Measurements from ENCODE around the gene OTULINL. TPM values are rescaled to one million over a fixed set of nuclear protein-coding genes. Genes with fewer than 3 reads are reported as not detected.

OTULINL gene
- polyA plus RNA-seq, 1 of the 3 experiments (the other 2 are of a cell fraction): 0.26 TPM

- DNase-seq: no peak
- CTCF ChIA-PET: interaction anchor here (0.6 to 1.2 kb wide), 2 partner anchors 30 to 37 kb away, joined by 3 read pairs; no protein-coding TSS in a partner anchor
- H3K4me2 ChIP-seq: no peak overlapping the region
- H3K36me3 ChIP-seq (replicated peaks in 1 of 2; ENCODE audit: control insufficient read depth in 1 of 2, insufficient read depth in 2 of 2, low read length in 1 of 2): no peaks in the 10 kb centered on the region
- 66% methylated on average over 7 of the region's 7 CpGs for WGBS (ENCODE audit: low lambda C conversion rate)
- H4K20me1 ChIP-seq (ENCODE audit: insufficient read depth): no peaks in the 10 kb centered on the region
- H3K79me2 ChIP-seq (ENCODE audit: insufficient read depth): no peaks in the 10 kb centered on the region
- no peak overlapping the region for H2AFZ ChIP-seq (ENCODE audit: low read depth)
- peaks cover 0 to 16% of the 10 kb centered on the region in 2 experiments; a peak in 1 of 4 replicates for H3K4me1 ChIP-seq (ENCODE audit: control insufficient read depth in 1 of 2, insufficient read depth in 2 of 2, low read depth in 1 of 2, low read length in 1 of 2)
- H3K9me2 ChIP-seq: no peaks in the 10 kb centered on the region
- no peak overlapping the region for H3K4me3 ChIP-seq (ENCODE audit: low read depth in 2 of 2, low read length in 1 of 2)
- H3K9ac ChIP-seq: no peak overlapping the region
- H3K27ac ChIP-seq (ENCODE audit: low read depth in 2 of 2, low read length in 1 of 2): no peak overlapping the region
- no peak for TF ChIP-seq MXI1 (IDR thresholded peaks at IDR 0.05; ENCODE audit: low read depth, low read length)
- TF ChIP-seq CTCF (IDR thresholded peaks at IDR 0.05): no peak
- TF ChIP-seq GATA2 (CRISPR knock-in tag; IDR thresholded peaks at IDR 0.05): no peak
- TF ChIP-seq CHD2 (IDR thresholded peaks at IDR 0.05; ENCODE audit: low read length, partially characterized antibody): no peak
- TF ChIP-seq, protein P1, sequence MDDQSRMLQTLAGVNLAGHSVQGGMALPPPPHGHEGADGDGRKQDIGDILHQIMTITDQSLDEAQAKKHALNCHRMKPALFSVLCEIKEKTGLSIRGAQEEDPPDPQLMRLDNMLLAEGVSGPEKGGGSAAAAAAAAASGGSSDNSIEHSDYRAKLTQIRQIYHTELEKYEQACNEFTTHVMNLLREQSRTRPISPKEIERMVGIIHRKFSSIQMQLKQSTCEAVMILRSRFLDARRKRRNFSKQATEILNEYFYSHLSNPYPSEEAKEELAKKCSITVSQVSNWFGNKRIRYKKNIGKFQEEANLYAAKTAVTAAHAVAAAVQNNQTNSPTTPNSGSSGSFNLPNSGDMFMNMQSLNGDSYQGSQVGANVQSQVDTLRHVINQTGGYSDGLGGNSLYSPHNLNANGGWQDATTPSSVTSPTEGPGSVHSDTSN (IDR thresholded peaks at IDR 0.05): no peak
- no peak for TF ChIP-seq SMC3 (IDR thresholded peaks at IDR 0.05; ENCODE audit: low read depth, low read length)
- no peak for TF ChIP-seq USF2 (IDR thresholded peaks at IDR 0.05; ENCODE audit: borderline replicate concordance, low read depth, low read length)
- no peak for TF ChIP-seq RFX5 (IDR thresholded peaks at IDR 0.05; ENCODE audit: low read length)
- no peak for TF ChIP-seq NFIC (IDR thresholded peaks at IDR 0.05; ENCODE audit: borderline replicate concordance)
- no peaks in the 10 kb centered on the region for H3F3A ChIP-seq (replicated peaks; ENCODE audit: insufficient read depth)
- H3K9me3 ChIP-seq: no peaks in the 10 kb centered on the region
- POLR2A ChIA-PET: no interaction called here
- H3K27me3 ChIP-seq (ENCODE audit: insufficient read depth): peaks cover 43% of the 10 kb centered on the region; the same call in 1 of the 2 replicates
These were observed 2.3 kb upstream of the OTULINL start for GRCh38 chr5:14579246-14579645.

DNA sequence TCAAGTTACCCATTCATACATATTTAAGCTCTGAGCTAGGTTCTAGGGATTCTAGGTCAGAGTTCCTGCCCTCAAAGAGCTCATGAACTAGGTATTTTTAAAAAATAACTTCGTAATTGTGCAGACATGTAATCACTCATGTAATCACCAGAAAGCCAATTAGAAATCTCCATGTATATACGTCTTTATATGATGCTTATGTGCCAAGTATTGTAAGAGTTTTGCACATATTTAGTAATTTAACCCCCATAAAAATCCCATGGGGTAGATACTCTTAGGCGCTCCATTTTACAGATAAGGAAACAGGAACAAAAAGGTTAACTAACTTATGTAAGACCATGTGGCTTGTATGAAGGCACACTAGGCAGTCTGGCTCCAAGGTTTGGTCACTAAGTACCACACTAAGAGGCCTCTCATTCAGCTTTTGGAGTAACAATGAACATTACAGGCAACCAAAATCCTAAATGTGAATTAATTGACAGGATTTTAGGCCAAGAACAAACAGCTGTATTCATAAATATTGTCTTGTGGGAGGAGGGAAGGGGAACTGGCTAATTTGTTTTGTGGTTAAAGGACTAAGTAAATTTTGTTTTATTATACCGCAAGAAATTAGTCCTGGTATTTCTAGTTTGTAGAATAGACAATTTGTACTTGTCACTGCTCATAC lies 1.7 kb upstream of the OTULINL start:
- 78% methylated on average over 4 of the region's 4 CpGs for WGBS (ENCODE audit: low lambda C conversion rate)
- CTCF ChIA-PET: interaction anchor here (1.2 kb wide), 1 partner anchor 38 kb away, joined by 3 read pairs; no protein-coding TSS in a partner anchor

More for the DNA sequence above, 1.7 kb upstream of the OTULINL start:
- TF ChIP-seq RXRA (IDR thresholded peaks at IDR 0.05; ENCODE audit: borderline replicate concordance, low read depth) (no peak), MXI1 (IDR thresholded peaks at IDR 0.05; ENCODE audit: low read depth, low read length) (no peak), USF1 (IDR thresholded peaks at IDR 0.05; ENCODE audit: borderline replicate concordance, low read depth) (no peak), CHD2 (IDR thresholded peaks at IDR 0.05; ENCODE audit: low read length, partially characterized antibody) (no peak), YY1 (IDR thresholded peaks at IDR 0.05; ENCODE audit: low read depth) (no peak)
- Histone ChIP-seq H3F3A (replicated peaks; ENCODE audit: insufficient read depth) (no peaks in the 10 kb centered on the region), H3K4me1 (ENCODE audit: control insufficient read depth in 1 of 2, insufficient read depth in 2 of 2, low read depth in 1 of 2, low read length in 1 of 2) (peaks cover 0 to 16% of the 10 kb centered on the region in 2 experiments; a peak in 1 of 4 replicates), H3K9me3 (no peaks in the 10 kb centered on the region), H3K27ac (ENCODE audit: low read depth in 2 of 2, low read length in 1 of 2) (no peak overlapping the region), H4K20me1 (ENCODE audit: insufficient read depth) (no peaks in the 10 kb centered on the region), H3K4me3 (ENCODE audit: low read depth in 2 of 2, low read length in 1 of 2) (no peak overlapping the region), H3K4me2 (no peak overlapping the region), H3K9ac (no peak overlapping the region), H3K9me2 (no peaks in the 10 kb centered on the region), H2AFZ (ENCODE audit: low read depth) (no peak overlapping the region), H3K36me3 (replicated peaks in 1 of 2; ENCODE audit: control insufficient read depth in 1 of 2, insufficient read depth in 2 of 2, low read length in 1 of 2) (no peaks in the 10 kb centered on the region), H3K79me2 (ENCODE audit: insufficient read depth) (no peaks in the 10 kb centered on the region), H3K27me3 (ENCODE audit: insufficient read depth) (peaks cover 49% of the 10 kb centered on the region; the same call in 1 of the 2 replicates)
- DNase-seq: no peak
- POLR2A ChIA-PET: no interaction called here
